ENCODE results near the gene CNTRL.

DNA sequence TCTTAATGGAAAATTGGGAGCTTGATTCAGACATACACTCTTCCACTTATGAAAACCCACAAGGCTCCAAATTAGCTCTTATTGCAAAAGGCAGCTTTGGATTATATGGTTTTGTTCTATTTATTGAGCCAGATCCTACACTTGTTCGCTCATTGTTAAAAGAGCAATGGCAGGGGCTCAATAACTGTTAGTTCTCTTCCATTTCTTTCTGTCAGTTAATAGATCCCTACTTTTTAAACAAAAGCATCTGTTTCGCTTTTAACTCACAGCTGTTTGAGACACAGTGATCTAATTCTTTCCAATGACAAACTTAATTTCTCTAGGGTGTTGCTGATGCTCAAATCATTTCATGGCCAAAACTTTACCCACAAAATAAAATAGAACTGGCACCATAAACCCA, 36.4 kb upstream of the CNTRL start:
- TF ChIP-seq, protein P1, sequence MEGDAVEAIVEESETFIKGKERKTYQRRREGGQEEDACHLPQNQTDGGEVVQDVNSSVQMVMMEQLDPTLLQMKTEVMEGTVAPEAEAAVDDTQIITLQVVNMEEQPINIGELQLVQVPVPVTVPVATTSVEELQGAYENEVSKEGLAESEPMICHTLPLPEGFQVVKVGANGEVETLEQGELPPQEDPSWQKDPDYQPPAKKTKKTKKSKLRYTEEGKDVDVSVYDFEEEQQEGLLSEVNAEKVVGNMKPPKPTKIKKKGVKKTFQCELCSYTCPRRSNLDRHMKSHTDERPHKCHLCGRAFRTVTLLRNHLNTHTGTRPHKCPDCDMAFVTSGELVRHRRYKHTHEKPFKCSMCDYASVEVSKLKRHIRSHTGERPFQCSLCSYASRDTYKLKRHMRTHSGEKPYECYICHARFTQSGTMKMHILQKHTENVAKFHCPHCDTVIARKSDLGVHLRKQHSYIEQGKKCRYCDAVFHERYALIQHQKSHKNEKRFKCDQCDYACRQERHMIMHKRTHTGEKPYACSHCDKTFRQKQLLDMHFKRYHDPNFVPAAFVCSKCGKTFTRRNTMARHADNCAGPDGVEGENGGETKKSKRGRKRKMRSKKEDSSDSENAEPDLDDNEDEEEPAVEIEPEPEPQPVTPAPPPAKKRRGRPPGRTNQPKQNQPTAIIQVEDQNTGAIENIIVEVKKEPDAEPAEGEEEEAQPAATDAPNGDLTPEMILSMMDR (IDR thresholded peaks at IDR 0.05; ENCODE audit: poor library complexity, severe bottlenecking) = no peak
- TF ChIP-seq EP300 (conservative IDR thresholded peaks at IDR 0.05; ENCODE audit: poor library complexity, severe bottlenecking) (no peak), POLR2AphosphoS5 (IDR thresholded peaks at IDR 0.05) (no peak), EZH2 (IDR thresholded peaks at IDR 0.05; ENCODE audit: borderline replicate concordance, insufficient read depth, low read length, poor library complexity, severe bottlenecking) (no peak)
- TF ChIP-seq, protein P2, sequence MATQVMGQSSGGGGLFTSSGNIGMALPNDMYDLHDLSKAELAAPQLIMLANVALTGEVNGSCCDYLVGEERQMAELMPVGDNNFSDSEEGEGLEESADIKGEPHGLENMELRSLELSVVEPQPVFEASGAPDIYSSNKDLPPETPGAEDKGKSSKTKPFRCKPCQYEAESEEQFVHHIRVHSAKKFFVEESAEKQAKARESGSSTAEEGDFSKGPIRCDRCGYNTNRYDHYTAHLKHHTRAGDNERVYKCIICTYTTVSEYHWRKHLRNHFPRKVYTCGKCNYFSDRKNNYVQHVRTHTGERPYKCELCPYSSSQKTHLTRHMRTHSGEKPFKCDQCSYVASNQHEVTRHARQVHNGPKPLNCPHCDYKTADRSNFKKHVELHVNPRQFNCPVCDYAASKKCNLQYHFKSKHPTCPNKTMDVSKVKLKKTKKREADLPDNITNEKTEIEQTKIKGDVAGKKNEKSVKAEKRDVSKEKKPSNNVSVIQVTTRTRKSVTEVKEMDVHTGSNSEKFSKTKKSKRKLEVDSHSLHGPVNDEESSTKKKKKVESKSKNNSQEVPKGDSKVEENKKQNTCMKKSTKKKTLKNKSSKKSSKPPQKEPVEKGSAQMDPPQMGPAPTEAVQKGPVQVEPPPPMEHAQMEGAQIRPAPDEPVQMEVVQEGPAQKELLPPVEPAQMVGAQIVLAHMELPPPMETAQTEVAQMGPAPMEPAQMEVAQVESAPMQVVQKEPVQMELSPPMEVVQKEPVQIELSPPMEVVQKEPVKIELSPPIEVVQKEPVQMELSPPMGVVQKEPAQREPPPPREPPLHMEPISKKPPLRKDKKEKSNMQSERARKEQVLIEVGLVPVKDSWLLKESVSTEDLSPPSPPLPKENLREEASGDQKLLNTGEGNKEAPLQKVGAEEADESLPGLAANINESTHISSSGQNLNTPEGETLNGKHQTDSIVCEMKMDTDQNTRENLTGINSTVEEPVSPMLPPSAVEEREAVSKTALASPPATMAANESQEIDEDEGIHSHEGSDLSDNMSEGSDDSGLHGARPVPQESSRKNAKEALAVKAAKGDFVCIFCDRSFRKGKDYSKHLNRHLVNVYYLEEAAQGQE (IDR thresholded peaks at IDR 0.05; ENCODE audit: borderline replicate concordance) = no peak

All from neural cell (in vitro differentiated cells).